ENCODE data around the gene METTL26.

Gene METTL26

GRCh38 chr16:632486-633335, 3.4 kb downstream of the METTL26 start:
- Histone ChIP-seq H3K36me3 (ENCODE audit: insufficient read depth, low read length) (no peaks in the 10 kb centered on the region), H3K27ac (no peak overlapping the region), H3K9ac (ENCODE audit: insufficient read length) (no peak overlapping the region), H3K9me3 (ENCODE audit: low read depth, low read length) (no peaks in the 10 kb centered on the region), H3K4me3 (no peak overlapping the region)
- DNase-seq (ENCODE audit: low read depth, low spot score) = no peak
- TF ChIP-seq FOXP2 (optimal IDR thresholded peaks at IDR 0.05; ENCODE audit: control extremely low read depth, extremely low read length, insufficient read depth) (no peak), EZH2 (IDR thresholded peaks at IDR 0.05) (no peak), POLR2AphosphoS5 (IDR thresholded peaks at IDR 0.05; ENCODE audit: borderline replicate concordance, low read depth, low read length) (no peak)

GRCh38 chr16:631808-632358, 4.2 kb downstream of the METTL26 start:
- TF ChIP-seq EZH2 (IDR thresholded peaks at IDR 0.05) (no peak), FOXP2 (optimal IDR thresholded peaks at IDR 0.05; ENCODE audit: control extremely low read depth, extremely low read length, insufficient read depth) (no peak), POLR2AphosphoS5 (IDR thresholded peaks at IDR 0.05; ENCODE audit: borderline replicate concordance, low read depth, low read length) (no peak)
- H3K36me3 ChIP-seq (ENCODE audit: insufficient read depth, low read length) = no peaks in the 10 kb centered on the region
- H3K9ac ChIP-seq (ENCODE audit: insufficient read length) = no peak overlapping the region
- H3K4me3 ChIP-seq = no peak overlapping the region
- H3K27ac ChIP-seq = no peak overlapping the region
- DNase-seq (ENCODE audit: low read depth, low spot score) = no peak
- H3K9me3 ChIP-seq (ENCODE audit: low read depth, low read length) = no peaks in the 10 kb centered on the region

- no peak for TF ChIP-seq POLR2AphosphoS5 (IDR thresholded peaks at IDR 0.05; ENCODE audit: borderline replicate concordance, low read depth, low read length)
- no peak for TF ChIP-seq FOXP2 (optimal IDR thresholded peaks at IDR 0.05; ENCODE audit: control extremely low read depth, extremely low read length, insufficient read depth)
- TF ChIP-seq EZH2 (IDR thresholded peaks at IDR 0.05) = no peak
- Histone ChIP-seq H3K27ac (no peak within 1 kb of the TSS), H3K36me3 (ENCODE audit: insufficient read depth, low read length) (no peaks in the 10 kb centered on the region), H3K9me3 (ENCODE audit: low read depth, low read length) (no peaks in the 10 kb centered on the region), H3K9ac (ENCODE audit: insufficient read length) (no peak within 1 kb of the TSS), H3K4me3 (no peak within 1 kb of the TSS)
- DNase-seq (ENCODE audit: low read depth, low spot score) = no peak
These were observed 5.2 kb downstream of the METTL26 start, which contains the start of gene WFIKKN1 for GRCh38 chr16:630815-631405. WFIKKN1 (plus strand) TSS chr16:630985; CDS start chr16:631254, 269 bp downstream.

GRCh38 chr16:630249-630814, 5.8 kb downstream of the METTL26 start:
- TF ChIP-seq FOXP2 (optimal IDR thresholded peaks at IDR 0.05; ENCODE audit: control extremely low read depth, extremely low read length, insufficient read depth) = no peak
- TF ChIP-seq EZH2 (IDR thresholded peaks at IDR 0.05) = no peak
- TF ChIP-seq POLR2AphosphoS5 (IDR thresholded peaks at IDR 0.05; ENCODE audit: borderline replicate concordance, low read depth, low read length) = no peak
- no peak overlapping the region for H3K27ac ChIP-seq
- no peak for DNase-seq (ENCODE audit: low read depth, low spot score)
- no peaks in the 10 kb centered on the region for H3K36me3 ChIP-seq (ENCODE audit: insufficient read depth, low read length)
- H3K9me3 ChIP-seq (ENCODE audit: low read depth, low read length) = no peaks in the 10 kb centered on the region
- H3K4me3 ChIP-seq = no peak overlapping the region
- no peak overlapping the region for H3K9ac ChIP-seq (ENCODE audit: insufficient read length)

- no peak for TF ChIP-seq POLR2AphosphoS5 (IDR thresholded peaks at IDR 0.05; ENCODE audit: borderline replicate concordance, low read depth, low read length)
- TF ChIP-seq FOXP2 (optimal IDR thresholded peaks at IDR 0.05; ENCODE audit: control extremely low read depth, extremely low read length, insufficient read depth) = no peak
- TF ChIP-seq EZH2 (IDR thresholded peaks at IDR 0.05) = no peak
These were observed 6.3 kb downstream of the METTL26 start for GRCh38 chr16:629833-630248.

GRCh38 chr16:629185-629832, 6.8 kb downstream of the METTL26 start:
- no peaks in the 10 kb centered on the region for H3K9me3 ChIP-seq (ENCODE audit: low read depth, low read length)
- H3K27ac ChIP-seq = no peak overlapping the region
- H3K4me3 ChIP-seq = no peak overlapping the region
- no peak overlapping the region for H3K9ac ChIP-seq (ENCODE audit: insufficient read length)
- TF ChIP-seq POLR2AphosphoS5 (IDR thresholded peaks at IDR 0.05; ENCODE audit: borderline replicate concordance, low read depth, low read length) = no peak
- TF ChIP-seq EZH2 (IDR thresholded peaks at IDR 0.05) = no peak
- no peak for TF ChIP-seq FOXP2 (optimal IDR thresholded peaks at IDR 0.05; ENCODE audit: control extremely low read depth, extremely low read length, insufficient read depth)
- DNase-seq (ENCODE audit: low read depth, low spot score) = no peak
- no peaks in the 10 kb centered on the region for H3K36me3 ChIP-seq (ENCODE audit: insufficient read depth, low read length)

More at GRCh38 chr16:629833-630248, 6.3 kb downstream of the METTL26 start:
- no peaks in the 10 kb centered on the region for H3K9me3 ChIP-seq (ENCODE audit: low read depth, low read length)
- DNase-seq (ENCODE audit: low read depth, low spot score) = no peak
- no peak overlapping the region for H3K27ac ChIP-seq
- no peak overlapping the region for H3K4me3 ChIP-seq
- no peaks in the 10 kb centered on the region for H3K36me3 ChIP-seq (ENCODE audit: insufficient read depth, low read length)
- no peak overlapping the region for H3K9ac ChIP-seq (ENCODE audit: insufficient read length)

- Histone ChIP-seq H3K9me3 (ENCODE audit: low read depth, low read length) (no peaks in the 10 kb centered on the region), H3K9ac (ENCODE audit: insufficient read length) (no peak overlapping the region), H3K4me3 (no peak overlapping the region), H3K27ac (no peak overlapping the region), H3K36me3 (ENCODE audit: insufficient read depth, low read length) (no peaks in the 10 kb centered on the region)
- TF ChIP-seq FOXP2 (optimal IDR thresholded peaks at IDR 0.05; ENCODE audit: control extremely low read depth, extremely low read length, insufficient read depth) (no peak), EZH2 (IDR thresholded peaks at IDR 0.05) (no peak), POLR2AphosphoS5 (IDR thresholded peaks at IDR 0.05; ENCODE audit: borderline replicate concordance, low read depth, low read length) (no peak)
- no peak for DNase-seq (ENCODE audit: low read depth, low spot score)
These were observed 7.6 kb downstream of the METTL26 start for GRCh38 chr16:628321-629061.
